ENCODE results near the gene SCN8A. TPM values are rescaled to one million over a fixed set of nuclear protein-coding genes. Genes with fewer than 3 reads are reported as not detected.

The SCN8A gene
- total RNA-seq, 1 experiment from 2014 or later = 6.4 TPM

GRCh38 chr12:51714666-51715065 is 123.6 kb downstream of the SCN8A start:
- DNase-seq (ENCODE audit: low read depth) = peak; percentile 74

GRCh38 chr12:51717326-51717925 is 126.4 kb downstream of the SCN8A start:
- no peak for DNase-seq (ENCODE audit: low read depth)

GRCh38 chr12:51721282-51721940 is 130.4 kb downstream of the SCN8A start:
- no peak for DNase-seq (ENCODE audit: low read depth)

DNA sequence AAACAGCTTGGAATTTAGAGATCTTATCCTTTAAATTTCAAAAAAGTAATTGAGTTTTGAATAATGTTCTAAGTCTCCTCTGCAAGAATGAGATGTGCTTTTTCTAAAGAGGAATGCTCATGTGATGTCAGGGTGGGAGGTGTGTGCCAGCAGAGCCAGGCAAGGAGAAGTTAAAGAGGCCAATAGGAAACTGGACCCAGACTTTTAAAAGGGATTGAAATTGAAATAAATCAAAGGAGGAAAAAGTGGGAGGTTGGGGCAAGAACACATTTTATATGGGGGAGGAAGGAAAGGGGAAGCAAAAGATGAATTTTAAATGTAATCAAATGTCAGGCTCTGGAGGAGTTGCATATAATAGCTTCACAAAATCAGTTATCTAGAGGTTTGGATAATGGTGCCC is 131.4 kb downstream of the SCN8A start:
- no peak for DNase-seq (ENCODE audit: low read depth)

GRCh38 chr12:51726161-51726560 is 135.1 kb downstream of the SCN8A start:
- DNase-seq (ENCODE audit: low read depth) = no peak

- no peak for DNase-seq (ENCODE audit: low read depth)
These were observed 135.9 kb downstream of the SCN8A start for GRCh38 chr12:51726931-51727330.

DNA sequence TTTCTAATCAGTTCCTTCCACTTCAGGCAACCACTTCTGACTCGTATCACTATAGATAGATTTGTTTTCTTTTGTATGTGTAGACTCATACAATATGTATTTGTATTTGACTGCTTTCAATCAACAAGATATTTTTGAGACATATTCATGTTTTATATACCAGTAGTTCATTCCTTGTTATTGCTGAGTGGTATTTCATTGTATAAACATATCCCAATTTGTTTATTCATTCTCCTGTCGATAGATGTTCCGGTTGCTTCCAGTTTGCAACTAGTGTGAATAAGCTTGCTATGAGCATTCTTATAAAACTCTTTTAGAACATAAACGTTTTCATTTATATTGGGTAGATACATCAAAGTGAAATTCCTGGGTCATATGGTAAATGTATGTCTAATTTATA is 138.3 kb downstream of the SCN8A start:
- DNase-seq (ENCODE audit: low read depth) = no peak

GRCh38 chr12:51730745-51731144 is 139.7 kb downstream of the SCN8A start:
- no peak for DNase-seq (ENCODE audit: low read depth)

DNA sequence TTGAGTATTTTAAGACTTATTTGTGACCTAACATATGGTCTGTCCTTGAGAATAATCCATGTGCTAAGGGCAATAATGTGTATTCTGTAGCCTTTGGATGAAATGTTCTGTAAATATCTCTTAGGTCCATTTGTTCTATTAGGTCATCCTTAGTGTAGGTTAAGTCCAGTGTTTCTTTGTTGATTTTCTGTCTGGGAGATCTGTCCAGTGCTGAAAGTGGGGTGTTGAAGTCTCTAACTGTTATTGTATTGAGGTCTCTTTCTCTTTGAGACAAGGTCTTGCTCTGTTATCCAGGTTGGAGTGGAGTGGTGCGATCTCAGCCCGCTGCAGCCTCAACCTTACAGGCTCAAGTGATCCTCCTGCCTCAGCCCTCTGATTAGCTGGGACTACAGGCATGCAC is 149.5 kb downstream of the SCN8A start:
- no peak for DNase-seq (ENCODE audit: low read depth)

DNA sequence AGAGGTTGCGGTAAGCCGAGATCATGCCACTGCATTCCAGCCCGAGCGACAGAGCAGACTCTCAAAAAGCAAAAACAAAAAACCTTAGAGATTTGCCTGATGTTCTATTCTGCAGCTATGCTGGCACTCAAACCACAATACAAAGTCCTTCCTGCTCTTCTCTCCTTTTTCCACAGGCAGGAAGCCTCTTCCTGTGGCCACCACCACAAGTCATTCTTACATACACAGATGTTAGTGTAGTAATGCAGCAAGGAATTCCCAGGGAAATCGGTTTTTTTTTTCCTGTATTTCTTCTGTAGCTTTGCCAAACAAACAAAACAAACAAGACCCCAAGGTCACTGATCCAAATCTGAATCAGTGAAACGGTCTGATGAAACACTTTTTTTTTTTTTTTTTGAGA is 153.2 kb downstream of the SCN8A start:
- DNase-seq (ENCODE audit: low read depth) = peak; percentile 43

- no peak for DNase-seq (ENCODE audit: low read depth)
These were observed 153.9 kb downstream of the SCN8A start for GRCh38 chr12:51744957-51745356.

DNA sequence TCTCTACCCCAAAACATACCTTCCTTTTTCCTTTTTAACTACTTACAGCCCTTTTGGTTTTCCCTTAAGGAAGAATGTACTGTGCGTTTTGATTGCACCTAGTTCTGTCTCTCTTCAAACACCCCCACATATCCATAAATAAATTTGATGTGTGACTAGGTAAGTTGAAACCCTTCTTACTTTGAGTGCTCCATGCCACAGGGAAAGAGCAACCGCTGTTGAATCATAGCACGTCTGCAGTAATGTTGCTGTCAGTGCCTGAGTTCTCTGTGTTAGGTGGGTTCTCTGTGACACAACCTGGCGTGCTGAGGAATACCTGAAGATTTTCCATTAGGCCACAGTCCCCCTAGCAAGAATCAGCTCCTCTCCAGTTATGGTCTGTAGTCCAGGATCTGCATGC is 155.4 kb downstream of the SCN8A start:
- DNase-seq (ENCODE audit: low read depth) = no peak

DNA sequence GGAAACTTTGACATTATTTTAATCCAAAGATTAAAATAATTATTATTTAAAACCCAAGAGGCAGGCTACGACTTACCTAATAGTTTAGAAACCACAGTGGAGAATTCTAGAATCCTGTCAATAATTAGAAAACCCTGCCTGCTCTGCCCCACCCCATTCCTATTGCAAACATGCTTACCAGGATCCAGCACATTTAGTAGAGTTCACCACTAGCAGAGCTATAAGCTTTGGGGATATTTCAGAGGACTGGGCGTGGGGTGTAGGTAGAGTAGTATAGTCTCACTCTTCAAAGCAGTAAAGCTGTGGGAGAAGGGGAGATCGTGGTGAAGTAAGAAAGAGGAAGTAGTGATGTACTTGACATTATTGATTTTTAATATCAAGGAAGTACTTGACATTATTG is 157.2 kb downstream of the SCN8A start:
- no peak for DNase-seq (ENCODE audit: low read depth)

DNA sequence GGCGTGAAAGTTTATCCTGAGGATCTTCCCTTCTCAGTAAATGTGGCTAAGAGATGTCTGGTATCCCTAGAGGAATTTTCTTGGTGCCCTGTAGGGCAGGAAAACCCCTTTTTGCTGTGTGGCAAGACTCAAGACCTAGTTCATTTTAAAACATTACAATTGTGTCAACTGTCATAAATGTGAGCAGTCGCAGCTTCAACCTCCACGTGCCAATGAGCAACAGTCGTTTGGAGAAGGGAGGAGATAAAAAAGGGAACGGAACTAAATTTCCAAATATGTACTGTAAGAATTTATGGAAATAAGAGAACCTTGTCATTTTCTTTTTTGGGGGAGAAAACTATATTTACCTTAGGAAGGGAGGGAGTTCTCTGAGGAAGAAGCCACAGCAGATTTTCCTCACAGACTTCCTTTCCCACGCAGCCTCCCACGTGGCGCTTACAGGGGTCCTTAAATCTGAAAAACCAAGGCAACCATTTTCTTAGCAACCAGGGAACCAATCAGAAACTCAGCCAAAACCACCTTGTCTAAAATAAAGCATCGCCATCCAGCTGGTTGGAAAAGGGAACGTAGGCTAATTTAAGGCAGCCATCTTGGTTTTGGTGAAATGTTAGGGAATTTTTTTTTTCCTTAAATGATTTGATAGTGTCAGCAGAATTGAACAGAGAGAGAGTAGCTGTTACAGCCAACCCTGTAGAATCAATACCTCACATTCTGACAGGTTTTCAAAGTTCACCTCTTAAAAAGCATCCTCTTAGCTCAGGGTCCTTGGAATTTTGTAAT is 158.4 kb downstream of the SCN8A start:
- DNase-seq (ENCODE audit: low read depth) = no peak

DNA sequence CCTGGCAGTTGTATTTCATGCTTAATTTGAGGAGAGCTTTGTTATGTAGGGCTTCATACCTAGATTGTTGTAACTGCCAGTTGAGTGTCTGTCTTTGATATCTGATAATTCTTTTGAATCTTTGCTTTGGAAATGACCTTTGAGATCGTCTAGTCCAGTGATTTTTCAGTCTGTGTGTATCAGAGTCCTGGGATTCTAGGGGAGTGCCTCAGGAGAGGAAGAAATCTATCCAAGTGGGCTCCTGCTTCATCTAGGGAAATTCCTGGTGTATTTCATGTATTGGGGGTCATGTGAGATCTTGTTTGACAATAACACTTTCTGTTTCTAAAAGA is 158.9 kb downstream of the SCN8A start:
- no peak for DNase-seq (ENCODE audit: low read depth)

DNA sequence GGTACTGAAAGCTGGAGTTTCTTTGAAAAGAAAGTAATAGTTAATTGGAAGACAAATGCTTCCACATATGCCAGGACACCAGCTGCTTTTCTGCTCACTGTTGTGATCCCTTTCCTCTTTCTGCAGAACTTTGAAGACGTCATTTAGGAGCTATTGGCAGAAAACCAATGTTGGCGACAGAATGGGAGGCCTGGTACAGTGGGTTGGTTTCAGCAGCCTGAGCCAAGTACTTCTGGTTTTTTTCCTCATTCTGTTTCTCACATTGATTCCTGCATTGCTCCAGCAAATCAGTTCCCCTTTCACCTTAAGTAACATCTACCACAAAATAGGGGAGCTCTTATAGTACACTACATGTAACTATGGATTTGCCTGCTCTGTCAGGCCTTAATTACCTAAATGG is 160.6 kb downstream of the SCN8A start:
- no peak for DNase-seq (ENCODE audit: low read depth)

- peak; percentile 54 for DNase-seq (ENCODE audit: low read depth)
These were observed 161.3 kb downstream of the SCN8A start for GRCh38 chr12:51752234-51752889.

- DNase-seq (ENCODE audit: low read depth) = no peak
These were observed 163.1 kb downstream of the SCN8A start for GRCh38 chr12:51753980-51754675.

DNA sequence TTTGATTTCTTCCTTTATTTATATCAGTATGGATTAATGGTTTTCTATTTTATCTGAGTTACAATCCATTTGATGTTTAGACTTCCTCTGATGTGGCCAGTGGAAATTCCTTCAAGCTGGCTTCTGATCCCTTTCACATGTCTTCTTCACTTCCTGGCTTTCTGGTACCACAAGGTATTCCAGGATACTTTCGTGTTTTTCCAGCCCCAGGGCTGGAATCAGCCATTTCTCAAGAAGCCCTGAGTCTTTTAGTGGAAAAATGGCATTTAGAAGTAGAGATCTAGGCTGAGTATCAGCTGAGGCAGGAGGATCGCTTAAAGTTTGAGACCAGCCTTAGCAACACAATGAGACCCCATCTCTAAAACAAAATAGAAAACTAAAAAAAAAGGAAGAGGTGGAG is 164.2 kb downstream of the SCN8A start:
- no peak for DNase-seq (ENCODE audit: low read depth)

DNA sequence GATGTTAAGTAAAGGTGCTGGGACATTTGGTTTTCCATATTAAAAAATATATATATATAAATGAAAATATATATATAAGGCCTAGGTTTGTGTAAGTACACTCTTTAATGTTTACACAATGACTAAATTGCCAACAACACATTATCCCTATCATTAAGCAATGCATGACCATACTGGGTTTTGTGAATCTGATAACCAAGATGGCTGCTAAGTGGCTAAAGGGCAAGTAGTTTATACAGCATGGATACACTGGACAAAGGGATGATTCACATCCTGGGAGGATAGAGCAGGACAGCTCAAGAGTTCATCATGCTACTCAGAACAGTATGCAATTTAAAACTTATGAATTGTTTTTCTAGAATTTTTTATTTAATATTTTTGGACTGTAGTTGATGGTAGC is 168.1 kb downstream of the SCN8A start:
- DNase-seq (ENCODE audit: low read depth) = peak; percentile 43

DNA sequence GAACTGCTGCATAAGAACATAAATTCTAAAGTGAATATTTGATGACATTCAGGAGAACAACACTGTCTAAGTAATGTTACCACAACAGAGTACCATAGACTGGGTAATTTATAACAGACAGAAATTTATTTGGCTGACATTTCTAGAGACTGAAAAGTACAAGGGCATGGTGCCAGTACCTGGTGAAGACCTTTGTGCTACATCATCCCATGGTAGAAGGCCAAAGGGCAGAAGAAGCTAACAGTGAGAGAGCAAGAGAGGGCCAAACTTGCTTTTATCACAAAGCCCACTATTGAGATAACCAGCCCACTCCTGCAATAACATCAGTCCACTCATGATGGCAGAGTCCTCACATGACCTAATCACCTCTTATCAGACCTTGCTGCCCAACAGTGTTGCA is 168.7 kb downstream of the SCN8A start:
- DNase-seq (ENCODE audit: low read depth) = no peak

DNA sequence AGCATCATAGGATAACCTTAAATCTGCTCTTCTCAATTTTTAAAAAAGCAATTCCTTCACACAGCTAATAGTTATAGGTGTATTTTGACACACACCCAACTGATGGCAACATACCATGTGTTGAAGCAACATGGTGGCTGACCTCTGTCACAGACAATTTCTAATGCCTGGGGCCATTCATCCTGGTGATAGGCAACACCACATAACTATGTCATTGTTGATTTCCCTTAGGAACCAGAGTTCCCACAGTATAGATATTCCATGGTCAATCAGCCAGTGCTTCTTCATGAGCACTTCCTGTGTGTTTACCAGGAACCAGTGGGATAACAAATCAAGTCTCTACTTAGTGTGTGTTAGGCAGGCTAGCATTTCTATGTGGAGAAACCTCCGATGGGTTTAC is 169.2 kb downstream of the SCN8A start:
- peak; percentile 53 for DNase-seq (ENCODE audit: low read depth)

Data from M059J (cell line).